HepG2 (cell line): ENCODE measurements around the gene LRRC28. TPM values are rescaled to one million over a fixed set of nuclear protein-coding genes. Genes with fewer than 3 reads are reported as not detected.
A peak's percentile ranks its signal among the peaks of the same experiment; 100 is the strongest.

Experiments used
- ADNP ChIP-seq: sonication (generic); formaldehyde crosslinking; IDR thresholded peaks from 2 replicates; pipeline ENCODE4 v1.4.0; 2020; ENCODE audit warnings: missing genetic modification reagents
- HDAC6 ChIP-seq: fragments of 200-600 bp; sonication (generic); IDR thresholded peaks from 2 replicates; pipeline ENCODE4 v1.7.0; 2017; ENCODE audit warnings: mild to moderate bottlenecking, antibody characterized with exemption, low read length, low read depth
- IRF9 ChIP-seq: sonication (generic); formaldehyde crosslinking; IDR thresholded peaks from 2 replicates; pipeline ENCODE4 v1.8.0; 2022; ENCODE audit warnings: missing genetic modification reagents, mild to moderate bottlenecking, borderline replicate concordance
- IRX3 ChIP-seq: sonication (generic); formaldehyde crosslinking; IDR thresholded peaks from 2 replicates; pipeline ENCODE4 v1.8.1; 2023; ENCODE audit warnings: mild to moderate bottlenecking, low read depth, missing genetic modification reagents, borderline replicate concordance
- ISX ChIP-seq: sonication (generic); formaldehyde crosslinking; conservative IDR thresholded peaks from 2 replicates; pipeline ENCODE4 v1.5.0; 2020; ENCODE audit warnings: missing genetic modification reagents
- JUND ChIP-seq: sonication (generic); formaldehyde crosslinking; IDR thresholded peaks from 2 replicates; pipeline ENCODE4 v1.8.0; 2022; ENCODE audit warnings: mild to moderate bottlenecking, missing genetic modification reagents
- NKX3-1 ChIP-seq: sonication (generic); formaldehyde crosslinking; IDR thresholded peaks from 2 replicates; pipeline ENCODE4 v1.5.0; 2020; ENCODE audit warnings: missing genetic modification reagents
- PAF1 ChIP-seq: IDR thresholded peaks from 2 replicates; pipeline ENCODE4 v1.6.1; 2016; ENCODE audit warnings: missing genetic modification reagents, missing compliant biosample characterization
- POGZ ChIP-seq: sonication (generic); formaldehyde crosslinking; IDR thresholded peaks from 2 replicates; pipeline ENCODE4 v1.4.0; 2020; ENCODE audit warnings: mild to moderate bottlenecking, missing genetic modification reagents
- POLR2AphosphoS2 ChIP-seq: IDR thresholded peaks from 2 replicates; pipeline ENCODE4 v1.6.1; 2011; ENCODE audit warnings: low read depth, low read length, improper control_type of control experiment
- RARG ChIP-seq: sonication (generic); formaldehyde crosslinking; IDR thresholded peaks from 2 replicates; pipeline ENCODE4 v1.4.0; 2020; ENCODE audit warnings: low read depth, mild to moderate bottlenecking, missing genetic modification reagents
- SMARCC2 ChIP-seq: fragments of 450-650 bp; IDR thresholded peaks from 2 replicates; pipeline ENCODE4 v1.6.1; 2017; ENCODE audit warnings: antibody characterized with exemption, mild to moderate bottlenecking
- SUZ12 ChIP-seq: fragments of 150-350 bp; IDR thresholded peaks from 2 replicates; pipeline ENCODE4 v1.6.1; 2014; ENCODE audit warnings: low read depth, low read length
- SYNCRIP ChIP-seq: fragments of 200-400 bp; formaldehyde crosslinking; IDR thresholded peaks from 2 replicates; pipeline ENCODE4 v1.6.1; 2018; ENCODE audit warnings: mild to moderate bottlenecking, low read depth, low read length; ENCODE audit not compliant: insufficient read depth
- USF2 ChIP-seq, 2 experiments: sonication (generic) in 1 of 2; formaldehyde crosslinking in 1 of 2; IDR thresholded peaks; 2 replicates each; pipeline versions ENCODE4 v1.5.1 to v1.6.1; 2011 to 2020; ENCODE audit warnings: borderline replicate concordance in 1 of 2, low read depth in 1 of 2, low read length in 1 of 2, mild to moderate bottlenecking in 1 of 2, missing genetic modification reagents in 1 of 2, moderate library complexity in 1 of 2
- ZBTB38 ChIP-seq: sonication (generic); formaldehyde crosslinking; IDR thresholded peaks from 2 replicates; pipeline ENCODE4 v1.5.1; 2020; ENCODE audit warnings: mild to moderate bottlenecking, missing genetic modification reagents
- ZNF224 ChIP-seq: sonication (generic); formaldehyde crosslinking; IDR thresholded peaks from 2 replicates; pipeline ENCODE4 v1.5.0; 2020; ENCODE audit warnings: mild to moderate bottlenecking, missing genetic modification reagents
- ZNF292 ChIP-seq: sonication (generic); formaldehyde crosslinking; IDR thresholded peaks from 2 replicates; pipeline ENCODE4 v1.8.1; 2022; ENCODE audit warnings: mild to moderate bottlenecking, low read depth, missing genetic modification reagents, borderline replicate concordance
- ZNF451 ChIP-seq: sonication (generic); formaldehyde crosslinking; IDR thresholded peaks from 2 replicates; pipeline ENCODE4 v1.5.0; 2020; ENCODE audit warnings: mild to moderate bottlenecking, missing genetic modification reagents
- ZNF496 ChIP-seq: sonication (generic); formaldehyde crosslinking; IDR thresholded peaks from 2 replicates; pipeline ENCODE4 v1.8.1; 2023; ENCODE audit warnings: mild to moderate bottlenecking, moderate library complexity, missing genetic modification reagents; ENCODE audit not compliant: insufficient replicate concordance
- ZNF557 ChIP-seq: sonication (generic); formaldehyde crosslinking; IDR thresholded peaks from 2 replicates; pipeline ENCODE4 v1.4.0; 2020; ENCODE audit warnings: missing genetic modification reagents
- ZNF740 ChIP-seq: sonication (generic); formaldehyde crosslinking; IDR thresholded peaks from 2 replicates; pipeline ENCODE4 v1.4.0; 2020; ENCODE audit warnings: missing genetic modification reagents
- ZNF788 ChIP-seq: sonication (generic); formaldehyde crosslinking; IDR thresholded peaks from 2 replicates; pipeline ENCODE4 v1.5.0; 2020; ENCODE audit warnings: mild to moderate bottlenecking, missing genetic modification reagents, borderline replicate concordance
- polyA plus RNA-seq, 8 experiments: library from polyadenylated mRNA; depleted of rRNA in 3 of 8; stranded (reverse) in 7 of 8; unstranded in 1 of 8; fragments of >200 nt; fragmentation: Illumina TruSeq in 4 of 8; extraction: Trizol in 4 of 8; gene quantifications; 2 replicates each; pipeline versions ENCODE4 v1.2.1 to v1.2.3, GENCODE V29; 2011 to 2016; ENCODE audit warnings: low read depth in 4 of 8, missing spikeins in 1 of 8, mixed read lengths in 1 of 8; ENCODE audit not compliant: insufficient read depth in 1 of 8
- total RNA-seq, 5 experiments: library from RNA; depleted of rRNA; stranded (reverse); fragments of >200 nt; fragmentation: Illumina TruSeq; extraction: Trizol; gene quantifications; 2 replicates each; pipeline ENCODE4 v1.2.3, GENCODE V29; 2016; ENCODE audit warnings: low read depth in 1 of 5
- TF ChIP-seq, protein P1 (sequence below): sonication (generic); formaldehyde crosslinking; IDR thresholded peaks from 2 replicates; pipeline ENCODE4 v1.5.0; 2020; ENCODE audit warnings: mild to moderate bottlenecking, low read depth, missing genetic modification reagents, borderline replicate concordance
- TF ChIP-seq, protein P2 (sequence below): sonication (generic); formaldehyde crosslinking; IDR thresholded peaks from 2 replicates; pipeline ENCODE4 v1.4.0; 2020; ENCODE audit warnings: missing genetic modification reagents; ENCODE audit errors: not compliant biosample characterization

The LRRC28 gene
- total and polyA plus RNA-seq, 2 of the 13 experiments (the other 11 are each of a cell fraction or from before 2014, with no cell fraction given): 17.5 to 21.3 TPM

DNA sequence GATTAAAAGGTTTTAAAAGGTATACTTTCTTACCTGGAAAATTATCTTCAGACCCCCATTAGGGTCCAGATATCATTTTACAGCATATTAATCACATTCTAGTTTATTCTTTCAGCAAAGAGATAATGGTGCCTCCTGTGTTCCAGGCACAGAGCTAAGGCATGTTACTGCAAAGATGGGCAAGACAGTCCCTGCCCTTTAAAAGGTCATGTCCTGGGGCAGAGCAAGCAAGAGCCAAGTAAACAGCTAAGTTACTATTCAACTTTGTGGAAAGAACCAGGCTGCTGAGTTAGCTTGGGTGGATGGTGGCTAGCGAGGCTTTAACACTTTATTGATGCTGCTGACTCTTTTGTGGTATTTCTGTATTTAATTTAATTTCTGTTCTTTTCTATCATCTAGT is 75.0 kb downstream of the LRRC28 start (continued):
- TF ChIP-seq ZBTB38 (CRISPR knock-in tag) (no peak), SMARCC2 (no peak), IRF9 (CRISPR knock-in tag) (no peak), ZNF496 (CRISPR knock-in tag) (no peak), RARG (CRISPR knock-in tag) (no peak), HDAC6 (no peak), ZNF292 (peak; percentile 78; the same call in 1 of the 2 replicates), ZNF224 (CRISPR knock-in tag) (no peak), ZNF451 (CRISPR knock-in tag) (no peak), NKX3-1 (CRISPR knock-in tag) (no peak), POLR2AphosphoS2 (no peak), POGZ (CRISPR knock-in tag) (peak; percentile 95), IRX3 (CRISPR knock-in tag) (no peak), ISX (no peak), USF2 (IDR thresholded peaks at IDR 0.05; ENCODE audit: low read depth, low read length) (no peak), USF2 (CRISPR knock-in tag; IDR thresholded peaks at IDR 0.05; ENCODE audit: borderline replicate concordance) (no peak), SYNCRIP (no peak), SUZ12 (no peak), PAF1 (CRISPR knock-in tag) (no peak), ZNF740 (CRISPR knock-in tag) (no peak), ADNP (CRISPR knock-in tag) (no peak), ZNF788 (no peak), ZNF557 (CRISPR knock-in tag) (no peak), JUND (CRISPR knock-in tag) (no peak)
- TF ChIP-seq, protein P1, sequence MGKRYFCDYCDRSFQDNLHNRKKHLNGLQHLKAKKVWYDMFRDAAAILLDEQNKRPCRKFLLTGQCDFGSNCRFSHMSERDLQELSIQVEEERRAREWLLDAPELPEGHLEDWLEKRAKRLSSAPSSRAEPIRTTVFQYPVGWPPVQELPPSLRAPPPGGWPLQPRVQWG: no peak
- TF ChIP-seq, protein P2, sequence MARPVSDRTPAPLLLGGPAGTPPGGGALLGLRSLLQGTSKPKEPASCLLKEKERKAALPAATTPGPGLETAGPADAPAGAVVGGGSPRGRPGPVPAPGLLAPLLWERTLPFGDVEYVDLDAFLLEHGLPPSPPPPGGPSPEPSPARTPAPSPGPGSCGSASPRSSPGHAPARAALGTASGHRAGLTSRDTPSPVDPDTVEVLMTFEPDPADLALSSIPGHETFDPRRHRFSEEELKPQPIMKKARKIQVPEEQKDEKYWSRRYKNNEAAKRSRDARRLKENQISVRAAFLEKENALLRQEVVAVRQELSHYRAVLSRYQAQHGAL (CRISPR knock-in tag): no peak
